Neutrophil (primary cell): ENCODE results near the gene FLII.

ENCODE experiments used
- H3K27ac ChIP-seq: fragments of 200-600 bp; sonication (generic); 2 replicates; pipeline ENCODE4 v1.5.1; 2016; ENCODE audit warnings: mild to moderate bottlenecking, moderate library complexity
- H3K27me3 ChIP-seq: fragments of 200-600 bp; sonication (generic); 2 replicates; pipeline ENCODE4 v1.6.0; 2016; ENCODE audit warnings: mild to moderate bottlenecking
- H3K36me3 ChIP-seq: fragments of 200-600 bp; sonication (generic); 2 replicates; pipeline ENCODE4 v1.5.1; 2017
- H3K4me1 ChIP-seq, 2 experiments: fragments of 200-600 bp in 1 of 2; sonication (generic) in 1 of 2; 1 replicate in 1 of 2; 2 replicates in 1 of 2; pipeline versions ENCODE4 v1.5.1 to v1.6.1; 2013 to 2016; ENCODE audit warnings: low read depth in 1 of 2, low read length in 1 of 2, mild to moderate bottlenecking in 1 of 2, moderate library complexity in 1 of 2; ENCODE audit not compliant: control insufficient read depth in 1 of 2, insufficient read depth in 1 of 2
- H3K4me3 ChIP-seq, 2 experiments: fragments of 200-600 bp in 1 of 2; sonication (generic) in 1 of 2; 1 replicate in 1 of 2; 2 replicates in 1 of 2; pipeline ENCODE4 v1.5.1; 2013 to 2016; ENCODE audit warnings: low read depth in 1 of 2, low read length in 1 of 2, mild to moderate bottlenecking in 1 of 2, moderate library complexity in 1 of 2
- H3K9me3 ChIP-seq: fragments of 200-600 bp; sonication (generic); 2 replicates; pipeline ENCODE4 v1.5.1; 2016
- TF ChIP-seq, protein P1 (sequence below): fragments of 200-600 bp; sonication (generic); IDR thresholded peaks from 2 replicates; pipeline ENCODE4 v1.5.1; 2016; ENCODE audit warnings: antibody characterized with exemption

The FLII gene

GRCh38 chr17:18206962-18207361 lies 51.6 kb downstream of the FLII start:
- Histone ChIP-seq H3K36me3 (peaks cover 78% of the 10 kb centered on the region), H3K27ac (no peak overlapping the region), H3K9me3 (no peaks in the 10 kb centered on the region), H3K4me3 (no peak overlapping the region), H3K27me3 (no peaks in the 10 kb centered on the region), H3K4me1 (no peaks in the 10 kb centered on the region)
- TF ChIP-seq, protein P1, sequence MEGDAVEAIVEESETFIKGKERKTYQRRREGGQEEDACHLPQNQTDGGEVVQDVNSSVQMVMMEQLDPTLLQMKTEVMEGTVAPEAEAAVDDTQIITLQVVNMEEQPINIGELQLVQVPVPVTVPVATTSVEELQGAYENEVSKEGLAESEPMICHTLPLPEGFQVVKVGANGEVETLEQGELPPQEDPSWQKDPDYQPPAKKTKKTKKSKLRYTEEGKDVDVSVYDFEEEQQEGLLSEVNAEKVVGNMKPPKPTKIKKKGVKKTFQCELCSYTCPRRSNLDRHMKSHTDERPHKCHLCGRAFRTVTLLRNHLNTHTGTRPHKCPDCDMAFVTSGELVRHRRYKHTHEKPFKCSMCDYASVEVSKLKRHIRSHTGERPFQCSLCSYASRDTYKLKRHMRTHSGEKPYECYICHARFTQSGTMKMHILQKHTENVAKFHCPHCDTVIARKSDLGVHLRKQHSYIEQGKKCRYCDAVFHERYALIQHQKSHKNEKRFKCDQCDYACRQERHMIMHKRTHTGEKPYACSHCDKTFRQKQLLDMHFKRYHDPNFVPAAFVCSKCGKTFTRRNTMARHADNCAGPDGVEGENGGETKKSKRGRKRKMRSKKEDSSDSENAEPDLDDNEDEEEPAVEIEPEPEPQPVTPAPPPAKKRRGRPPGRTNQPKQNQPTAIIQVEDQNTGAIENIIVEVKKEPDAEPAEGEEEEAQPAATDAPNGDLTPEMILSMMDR, result no peak

- Histone ChIP-seq H3K27me3 (no peaks in the 10 kb centered on the region), H3K27ac (no peak overlapping the region), H3K9me3 (no peaks in the 10 kb centered on the region), H3K4me1 (no peaks in the 10 kb centered on the region), H3K4me3 (no peak overlapping the region), H3K36me3 (peaks cover 75% of the 10 kb centered on the region)
- TF ChIP-seq, protein P1, result no peak
Measured at GRCh38 chr17:18205861-18206260, 52.7 kb downstream of the FLII start.

- no peaks in the 10 kb centered on the region for H3K27me3 ChIP-seq
- peaks cover 64% of the 10 kb centered on the region for H3K36me3 ChIP-seq
- TF ChIP-seq, protein P1, result no peak
- H3K27ac ChIP-seq, result no peak overlapping the region
- no peaks in the 10 kb centered on the region for H3K4me1 ChIP-seq
- H3K9me3 ChIP-seq, result no peaks in the 10 kb centered on the region
- H3K4me3 ChIP-seq, result no peak overlapping the region
Measured at GRCh38 chr17:18203308-18203707, 55.2 kb downstream of the FLII start.

- Histone ChIP-seq H3K36me3 (peaks cover 64% of the 10 kb centered on the region), H3K4me3 (no peak overlapping the region), H3K9me3 (no peaks in the 10 kb centered on the region), H3K4me1 (no peaks in the 10 kb centered on the region), H3K27me3 (no peaks in the 10 kb centered on the region), H3K27ac (no peak overlapping the region)
- TF ChIP-seq, protein P1, result no peak
Measured at GRCh38 chr17:18201108-18201507, 57.4 kb downstream of the FLII start.

DNA sequence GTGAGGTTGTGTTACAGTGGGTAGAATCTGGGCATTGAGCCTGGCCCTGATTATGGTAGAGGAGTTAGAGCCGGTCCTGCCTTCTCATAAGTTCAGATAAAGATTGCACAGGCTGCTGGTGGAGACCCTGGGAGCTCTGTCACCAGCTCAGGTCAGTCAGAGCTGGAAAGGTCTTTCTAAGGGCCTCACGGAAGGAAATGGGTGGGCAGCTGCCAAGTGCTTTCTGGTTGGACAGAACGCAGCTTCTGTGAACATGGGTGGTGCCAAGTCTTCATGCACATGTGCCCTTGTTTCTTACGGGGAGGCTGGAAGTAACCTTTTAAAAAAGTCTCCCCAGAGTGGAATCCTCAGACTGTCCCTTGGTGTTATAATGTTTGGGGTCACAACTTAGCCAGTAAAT lies 60.0 kb downstream of the FLII start:
- no peak overlapping the region for H3K4me3 ChIP-seq
- H3K27me3 ChIP-seq, result no peaks in the 10 kb centered on the region
- H3K4me1 ChIP-seq, result no peaks in the 10 kb centered on the region
- H3K27ac ChIP-seq, result no peak overlapping the region
- TF ChIP-seq, protein P1, result no peak
- peaks cover 65% of the 10 kb centered on the region for H3K36me3 ChIP-seq
- no peaks in the 10 kb centered on the region for H3K9me3 ChIP-seq

DNA sequence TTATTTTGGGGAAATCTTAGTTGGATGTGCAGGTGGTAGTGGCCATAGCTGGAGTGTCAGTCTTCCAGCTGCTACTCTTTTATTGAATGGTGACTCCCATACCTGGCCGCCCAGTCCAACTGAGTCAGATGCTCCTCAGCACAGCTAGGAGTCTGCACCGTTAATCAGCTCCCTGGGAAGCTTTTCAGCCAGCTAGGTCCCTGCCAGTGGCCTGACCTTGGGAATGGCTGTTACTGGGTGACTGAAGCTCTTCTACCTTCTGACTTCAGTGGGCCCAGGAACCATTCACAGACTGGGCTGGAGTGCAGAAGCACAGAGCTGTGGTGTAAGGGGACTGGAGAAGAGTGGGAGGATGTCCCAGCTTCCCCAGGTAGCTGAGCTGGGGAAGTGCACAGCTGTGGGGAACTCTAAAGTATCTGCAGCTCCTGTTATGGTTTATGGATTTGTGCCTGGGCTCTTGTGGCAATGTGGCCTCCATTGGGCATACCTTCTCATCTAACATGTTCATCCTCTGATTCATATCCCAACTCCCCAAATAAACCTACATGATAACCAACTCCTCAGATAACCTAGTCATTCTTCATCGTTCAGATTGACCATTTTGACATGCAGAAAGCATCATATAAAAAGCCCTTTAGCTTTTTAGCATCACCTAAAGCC lies 60.9 kb downstream of the FLII start:
- Histone ChIP-seq H3K36me3 (peaks cover 60% of the 10 kb centered on the region), H3K4me3 (no peak overlapping the region), H3K27me3 (no peaks in the 10 kb centered on the region), H3K27ac (no peak overlapping the region), H3K4me1 (no peaks in the 10 kb centered on the region), H3K9me3 (no peaks in the 10 kb centered on the region)
- TF ChIP-seq, protein P1, result no peak
